Kidney epithelial cell (primary cell): ENCODE results near the gene KCNK7. TPM values are rescaled to one million over a fixed set of nuclear protein-coding genes. Genes with fewer than 3 reads are reported as not detected.

Source experiments
- DNase-seq: peaks from one replicate; pipeline ENCODE4 v3.0.0-alpha.2; 2010; ENCODE audit warnings: low read depth
- H3K27me3 ChIP-seq: 2 replicates; pipeline ENCODE4 v1.6.0; 2011; ENCODE audit warnings: low read length; ENCODE audit not compliant: control insufficient read depth, insufficient read depth
- H3K36me3 ChIP-seq: 2 replicates; pipeline ENCODE4 v1.5.1; 2011; ENCODE audit warnings: low read length; ENCODE audit not compliant: control insufficient read depth, insufficient read depth
- H3K4me3 ChIP-seq: 2 replicates; pipeline ENCODE4 v1.5.1; 2011; ENCODE audit warnings: low read depth, mild to moderate bottlenecking, control low read depth, low read length
- total RNA-seq: library from RNA; depleted of rRNA; stranded (reverse); fragments of >200 nt; gene quantifications from 2 replicates; pipeline ENCODE4 v1.2.3, GENCODE V29; 2015
- TF ChIP-seq, protein P1 (sequence below): IDR thresholded peaks from 2 replicates; pipeline ENCODE4 v1.5.1; 2011; ENCODE audit warnings: mild to moderate bottlenecking, moderate library complexity, low read length, control low read depth, inconsistent platforms; ENCODE audit not compliant: insufficient read depth, poor library complexity, severe bottlenecking

Gene KCNK7
- total RNA-seq, 1 donor from 2014 or later = not detected

DNA sequence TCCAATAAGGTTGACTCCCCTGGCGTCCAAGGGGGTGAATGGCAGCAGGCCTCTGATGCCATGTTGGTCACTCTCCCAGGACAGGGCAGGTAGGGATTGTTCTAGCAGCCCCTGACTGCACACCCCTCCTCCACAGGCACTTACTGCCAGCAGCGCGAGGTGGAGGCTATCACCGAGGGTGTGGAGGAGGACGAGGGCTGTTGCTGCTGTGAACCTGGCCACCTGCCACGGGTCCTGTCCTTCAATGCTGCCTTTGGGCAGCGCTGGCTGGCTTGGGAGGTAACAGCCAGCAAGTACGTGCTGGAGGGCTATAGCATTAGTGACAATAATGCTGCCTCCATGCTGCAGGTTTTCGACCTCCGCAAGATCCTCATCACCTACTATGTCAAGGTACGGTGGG lies 34.6 kb upstream of the KCNK7 start:
- no peak overlapping the region for H3K4me3 ChIP-seq
- TF ChIP-seq, protein P1, sequence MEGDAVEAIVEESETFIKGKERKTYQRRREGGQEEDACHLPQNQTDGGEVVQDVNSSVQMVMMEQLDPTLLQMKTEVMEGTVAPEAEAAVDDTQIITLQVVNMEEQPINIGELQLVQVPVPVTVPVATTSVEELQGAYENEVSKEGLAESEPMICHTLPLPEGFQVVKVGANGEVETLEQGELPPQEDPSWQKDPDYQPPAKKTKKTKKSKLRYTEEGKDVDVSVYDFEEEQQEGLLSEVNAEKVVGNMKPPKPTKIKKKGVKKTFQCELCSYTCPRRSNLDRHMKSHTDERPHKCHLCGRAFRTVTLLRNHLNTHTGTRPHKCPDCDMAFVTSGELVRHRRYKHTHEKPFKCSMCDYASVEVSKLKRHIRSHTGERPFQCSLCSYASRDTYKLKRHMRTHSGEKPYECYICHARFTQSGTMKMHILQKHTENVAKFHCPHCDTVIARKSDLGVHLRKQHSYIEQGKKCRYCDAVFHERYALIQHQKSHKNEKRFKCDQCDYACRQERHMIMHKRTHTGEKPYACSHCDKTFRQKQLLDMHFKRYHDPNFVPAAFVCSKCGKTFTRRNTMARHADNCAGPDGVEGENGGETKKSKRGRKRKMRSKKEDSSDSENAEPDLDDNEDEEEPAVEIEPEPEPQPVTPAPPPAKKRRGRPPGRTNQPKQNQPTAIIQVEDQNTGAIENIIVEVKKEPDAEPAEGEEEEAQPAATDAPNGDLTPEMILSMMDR = no peak
- DNase-seq = no peak
- no peaks in the 10 kb centered on the region for H3K27me3 ChIP-seq
- peaks cover 2% of the 10 kb centered on the region for H3K36me3 ChIP-seq

- H3K4me3 ChIP-seq = no peak overlapping the region
- H3K36me3 ChIP-seq = peaks cover 2% of the 10 kb centered on the region
- H3K27me3 ChIP-seq = no peaks in the 10 kb centered on the region
- TF ChIP-seq, protein P1 = no peak
- DNase-seq = no peak
Observed at GRCh38 chr11:65629579-65629978, 34.0 kb upstream of the KCNK7 start.

- no peak for DNase-seq
- no peak overlapping the region for H3K4me3 ChIP-seq
- H3K27me3 ChIP-seq = no peaks in the 10 kb centered on the region
- TF ChIP-seq, protein P1 = no peak
- peaks cover 2% of the 10 kb centered on the region for H3K36me3 ChIP-seq
Observed at GRCh38 chr11:65627202-65627601, 31.6 kb upstream of the KCNK7 start.

GRCh38 chr11:65625628-65626342 lies 30.2 kb upstream of the KCNK7 start:
- H3K27me3 ChIP-seq = no peaks in the 10 kb centered on the region
- H3K4me3 ChIP-seq = no peak overlapping the region
- TF ChIP-seq, protein P1 = peak; percentile 72
- H3K36me3 ChIP-seq = peaks cover 2% of the 10 kb centered on the region
- no peak for DNase-seq

DNA sequence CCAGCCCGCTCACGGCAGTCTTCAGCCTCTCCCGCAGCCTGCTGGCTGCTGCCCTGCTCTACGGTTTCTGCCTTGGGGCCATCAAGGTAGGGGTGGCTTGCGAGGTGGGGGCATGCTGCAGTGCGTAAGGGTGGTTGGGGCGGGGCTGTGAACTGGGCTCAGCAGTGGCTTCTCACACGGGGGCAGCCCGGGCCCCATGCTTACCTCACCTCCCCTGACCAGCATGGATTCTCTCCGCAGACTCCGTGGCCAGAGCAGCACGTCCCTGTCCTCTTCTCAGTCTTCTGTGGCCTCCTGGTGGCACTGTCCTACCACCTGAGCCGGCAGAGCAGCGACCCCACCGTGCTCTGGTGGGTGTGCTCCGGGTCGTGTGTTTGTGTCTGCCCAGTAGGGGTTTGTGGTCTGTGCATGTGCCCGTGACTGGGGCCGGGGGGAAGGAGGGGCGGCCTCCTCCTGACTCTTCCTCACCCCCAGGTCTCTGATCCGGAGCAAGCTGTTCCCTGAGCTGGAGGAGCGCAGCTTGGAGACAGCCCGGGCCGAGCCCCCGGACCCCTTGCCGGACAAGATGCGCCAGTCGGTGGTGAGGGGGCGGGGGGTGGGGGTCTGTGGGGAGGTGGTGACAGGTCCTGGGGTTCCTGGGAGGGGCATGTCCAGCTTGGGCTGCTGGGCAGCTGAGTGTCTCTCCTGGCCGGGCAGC lies 29.5 kb upstream of the KCNK7 start:
- TF ChIP-seq, protein P1 = no peak
- no peak overlapping the region for H3K4me3 ChIP-seq
- no peak for DNase-seq
- peaks cover 2% of the 10 kb centered on the region for H3K36me3 ChIP-seq
- no peaks in the 10 kb centered on the region for H3K27me3 ChIP-seq
